ENCODE data around the gene LRTM2.
A peak's percentile ranks its signal among the peaks of the same experiment; 100 is the strongest.

Gene LRTM2

GRCh38 chr12:1792406-1792805 is 28.0 kb upstream of the LRTM2 start:
- H3K9ac ChIP-seq (ENCODE audit: low read length) = no peak overlapping the region
- H3K4me1 ChIP-seq (ENCODE audit: control insufficient read depth, low read depth, low read length) = peaks cover 3% of the 10 kb centered on the region
- no peak overlapping the region for H3K27ac ChIP-seq (ENCODE audit: low read length)
- no peaks in the 10 kb centered on the region for H3K9me3 ChIP-seq (ENCODE audit: control insufficient read depth, low read depth, low read length)
- H3K27me3 ChIP-seq (ENCODE audit: control insufficient read depth, insufficient read depth, low read length) = no peaks in the 10 kb centered on the region
- H3K36me3 ChIP-seq (ENCODE audit: control insufficient read depth, low read depth, low read length) = no peaks in the 10 kb centered on the region
- H3K4me3 ChIP-seq (ENCODE audit: low read length) = no peak overlapping the region

- H3K9ac ChIP-seq (ENCODE audit: low read length) = no peak overlapping the region
Observed at GRCh38 chr12:1793426-1794210, 26.7 kb upstream of the LRTM2 start.

GRCh38 chr12:1794440-1795090 is 25.8 kb upstream of the LRTM2 start:
- H3K27ac ChIP-seq (ENCODE audit: low read length) = no peak overlapping the region
- H3K9me3 ChIP-seq (ENCODE audit: control insufficient read depth, low read depth, low read length) = no peaks in the 10 kb centered on the region
- peaks cover 3% of the 10 kb centered on the region for H3K4me1 ChIP-seq (ENCODE audit: control insufficient read depth, low read depth, low read length)
- no peaks in the 10 kb centered on the region for H3K27me3 ChIP-seq (ENCODE audit: control insufficient read depth, insufficient read depth, low read length)
- no peak overlapping the region for H3K9ac ChIP-seq (ENCODE audit: low read length)
- no peak overlapping the region for H3K4me3 ChIP-seq (ENCODE audit: low read length)
- H3K36me3 ChIP-seq (ENCODE audit: control insufficient read depth, low read depth, low read length) = no peaks in the 10 kb centered on the region

More at GRCh38 chr12:1793426-1794210, 26.7 kb upstream of the LRTM2 start:
- no peaks in the 10 kb centered on the region for H3K27me3 ChIP-seq (ENCODE audit: control insufficient read depth, insufficient read depth, low read length)
- H3K4me3 ChIP-seq (ENCODE audit: low read length) = no peak overlapping the region
- H3K36me3 ChIP-seq (ENCODE audit: control insufficient read depth, low read depth, low read length) = no peaks in the 10 kb centered on the region
- H3K9me3 ChIP-seq (ENCODE audit: control insufficient read depth, low read depth, low read length) = no peaks in the 10 kb centered on the region
- no peak overlapping the region for H3K27ac ChIP-seq (ENCODE audit: low read length)
- peaks cover 3% of the 10 kb centered on the region for H3K4me1 ChIP-seq (ENCODE audit: control insufficient read depth, low read depth, low read length)

- peaks cover 3% of the 10 kb centered on the region for H3K4me1 ChIP-seq (ENCODE audit: control insufficient read depth, low read depth, low read length)
- H3K27ac ChIP-seq (ENCODE audit: low read length) = no peak overlapping the region
- H3K4me3 ChIP-seq (ENCODE audit: low read length) = peak overlapping the region; percentile 38
- no peaks in the 10 kb centered on the region for H3K27me3 ChIP-seq (ENCODE audit: control insufficient read depth, insufficient read depth, low read length)
- no peaks in the 10 kb centered on the region for H3K36me3 ChIP-seq (ENCODE audit: control insufficient read depth, low read depth, low read length)
- no peaks in the 10 kb centered on the region for H3K9me3 ChIP-seq (ENCODE audit: control insufficient read depth, low read depth, low read length)
- H3K9ac ChIP-seq (ENCODE audit: low read length) = no peak overlapping the region
Observed at GRCh38 chr12:1795221-1795784, 25.1 kb upstream of the LRTM2 start.

GRCh38 chr12:1795785-1796514 is 24.4 kb upstream of the LRTM2 start:
- Histone ChIP-seq H3K27me3 (ENCODE audit: control insufficient read depth, insufficient read depth, low read length) (no peaks in the 10 kb centered on the region), H3K36me3 (ENCODE audit: control insufficient read depth, low read depth, low read length) (no peaks in the 10 kb centered on the region), H3K27ac (ENCODE audit: low read length) (no peak overlapping the region), H3K4me3 (ENCODE audit: low read length) (peak overlapping the region; percentile 38), H3K9me3 (ENCODE audit: control insufficient read depth, low read depth, low read length) (no peaks in the 10 kb centered on the region), H3K4me1 (ENCODE audit: control insufficient read depth, low read depth, low read length) (peaks cover 3% of the 10 kb centered on the region), H3K9ac (ENCODE audit: low read length) (no peak overlapping the region)

- H3K27ac ChIP-seq (ENCODE audit: low read length) = no peak overlapping the region
Observed at GRCh38 chr12:1796515-1797010, 23.8 kb upstream of the LRTM2 start.

GRCh38 chr12:1797011-1797901 is 23.1 kb upstream of the LRTM2 start:
- H3K36me3 ChIP-seq (ENCODE audit: control insufficient read depth, low read depth, low read length) = no peaks in the 10 kb centered on the region
- H3K9ac ChIP-seq (ENCODE audit: low read length) = no peak overlapping the region
- no peaks in the 10 kb centered on the region for H3K9me3 ChIP-seq (ENCODE audit: control insufficient read depth, low read depth, low read length)
- H3K27me3 ChIP-seq (ENCODE audit: control insufficient read depth, insufficient read depth, low read length) = no peaks in the 10 kb centered on the region
- peaks cover 3% of the 10 kb centered on the region for H3K4me1 ChIP-seq (ENCODE audit: control insufficient read depth, low read depth, low read length)
- no peak overlapping the region for H3K4me3 ChIP-seq (ENCODE audit: low read length)
- H3K27ac ChIP-seq (ENCODE audit: low read length) = no peak overlapping the region

More at GRCh38 chr12:1796515-1797010, 23.8 kb upstream of the LRTM2 start:
- Histone ChIP-seq H3K9ac (ENCODE audit: low read length) (no peak overlapping the region), H3K36me3 (ENCODE audit: control insufficient read depth, low read depth, low read length) (no peaks in the 10 kb centered on the region), H3K4me3 (ENCODE audit: low read length) (peak overlapping the region; percentile 25), H3K9me3 (ENCODE audit: control insufficient read depth, low read depth, low read length) (no peaks in the 10 kb centered on the region), H3K4me1 (ENCODE audit: control insufficient read depth, low read depth, low read length) (peaks cover 3% of the 10 kb centered on the region), H3K27me3 (ENCODE audit: control insufficient read depth, insufficient read depth, low read length) (no peaks in the 10 kb centered on the region)

GRCh38 chr12:1797991-1798640 is 22.2 kb upstream of the LRTM2 start:
- Histone ChIP-seq H3K9ac (ENCODE audit: low read length) (no peak overlapping the region), H3K27ac (ENCODE audit: low read length) (no peak overlapping the region), H3K36me3 (ENCODE audit: control insufficient read depth, low read depth, low read length) (no peaks in the 10 kb centered on the region), H3K27me3 (ENCODE audit: control insufficient read depth, insufficient read depth, low read length) (no peaks in the 10 kb centered on the region), H3K4me1 (ENCODE audit: control insufficient read depth, low read depth, low read length) (peaks cover 3% of the 10 kb centered on the region), H3K9me3 (ENCODE audit: control insufficient read depth, low read depth, low read length) (no peaks in the 10 kb centered on the region), H3K4me3 (ENCODE audit: low read length) (no peak overlapping the region)

GRCh38 chr12:1798641-1799020 is 21.7 kb upstream of the LRTM2 start:
- no peak overlapping the region for H3K9ac ChIP-seq (ENCODE audit: low read length)
- no peaks in the 10 kb centered on the region for H3K9me3 ChIP-seq (ENCODE audit: control insufficient read depth, low read depth, low read length)
- H3K4me3 ChIP-seq (ENCODE audit: low read length) = no peak overlapping the region
- H3K27me3 ChIP-seq (ENCODE audit: control insufficient read depth, insufficient read depth, low read length) = no peaks in the 10 kb centered on the region
- H3K27ac ChIP-seq (ENCODE audit: low read length) = no peak overlapping the region
- no peaks in the 10 kb centered on the region for H3K36me3 ChIP-seq (ENCODE audit: control insufficient read depth, low read depth, low read length)
- peaks cover 3% of the 10 kb centered on the region for H3K4me1 ChIP-seq (ENCODE audit: control insufficient read depth, low read depth, low read length)

- Histone ChIP-seq H3K4me3 (ENCODE audit: low read length) (no peak overlapping the region), H3K9ac (ENCODE audit: low read length) (no peak overlapping the region), H3K36me3 (ENCODE audit: control insufficient read depth, low read depth, low read length) (no peaks in the 10 kb centered on the region), H3K27me3 (ENCODE audit: control insufficient read depth, insufficient read depth, low read length) (no peaks in the 10 kb centered on the region), H3K27ac (ENCODE audit: low read length) (no peak overlapping the region), H3K4me1 (ENCODE audit: control insufficient read depth, low read depth, low read length) (peaks cover 3% of the 10 kb centered on the region), H3K9me3 (ENCODE audit: control insufficient read depth, low read depth, low read length) (no peaks in the 10 kb centered on the region)
Observed at GRCh38 chr12:1799051-1799881, 21.1 kb upstream of the LRTM2 start.
